IMR-90 (cell line): Measurements from ENCODE around the gene CCDC60.

ENCODE experiments used
- FOS ChIP-seq: fragments of 150-350 bp; IDR thresholded peaks from 2 replicates; pipeline ENCODE4 v1.6.1; 2016; ENCODE audit warnings: low read depth, low read length
- MAFK ChIP-seq: IDR thresholded peaks from 2 replicates; pipeline ENCODE4 v1.6.1; 2012; ENCODE audit warnings: low read depth, low read length, improper control_type of control experiment
- NFE2L2 ChIP-seq: fragments of 150-350 bp; IDR thresholded peaks from 2 replicates; pipeline ENCODE4 v1.6.1; 2016; ENCODE audit warnings: low read depth, mild to moderate bottlenecking, low read length
- POLR2A ChIP-seq: IDR thresholded peaks from 2 replicates; pipeline ENCODE4 v1.6.1; 2012; ENCODE audit warnings: mild to moderate bottlenecking, low read depth, low read length
- RAD21 ChIP-seq: IDR thresholded peaks from 2 replicates; pipeline ENCODE4 v1.6.1; 2012; ENCODE audit warnings: low read length, improper control_type of control experiment
- SMC3 ChIP-seq: fragments of 150-350 bp; IDR thresholded peaks from 2 replicates; pipeline ENCODE4 v1.6.1; 2016; ENCODE audit warnings: low read depth, mild to moderate bottlenecking, antibody characterized with exemption, low read length, moderate library complexity
- TF ChIP-seq, protein P1 (sequence below): conservative IDR thresholded peaks from 2 replicates; pipeline ENCODE4 v1.5.1; 2012; ENCODE audit warnings: mild to moderate bottlenecking, low read depth, low read length, improper control_type of control experiment

- TF ChIP-seq, protein P1, sequence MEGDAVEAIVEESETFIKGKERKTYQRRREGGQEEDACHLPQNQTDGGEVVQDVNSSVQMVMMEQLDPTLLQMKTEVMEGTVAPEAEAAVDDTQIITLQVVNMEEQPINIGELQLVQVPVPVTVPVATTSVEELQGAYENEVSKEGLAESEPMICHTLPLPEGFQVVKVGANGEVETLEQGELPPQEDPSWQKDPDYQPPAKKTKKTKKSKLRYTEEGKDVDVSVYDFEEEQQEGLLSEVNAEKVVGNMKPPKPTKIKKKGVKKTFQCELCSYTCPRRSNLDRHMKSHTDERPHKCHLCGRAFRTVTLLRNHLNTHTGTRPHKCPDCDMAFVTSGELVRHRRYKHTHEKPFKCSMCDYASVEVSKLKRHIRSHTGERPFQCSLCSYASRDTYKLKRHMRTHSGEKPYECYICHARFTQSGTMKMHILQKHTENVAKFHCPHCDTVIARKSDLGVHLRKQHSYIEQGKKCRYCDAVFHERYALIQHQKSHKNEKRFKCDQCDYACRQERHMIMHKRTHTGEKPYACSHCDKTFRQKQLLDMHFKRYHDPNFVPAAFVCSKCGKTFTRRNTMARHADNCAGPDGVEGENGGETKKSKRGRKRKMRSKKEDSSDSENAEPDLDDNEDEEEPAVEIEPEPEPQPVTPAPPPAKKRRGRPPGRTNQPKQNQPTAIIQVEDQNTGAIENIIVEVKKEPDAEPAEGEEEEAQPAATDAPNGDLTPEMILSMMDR = no peak
- TF ChIP-seq POLR2A (no peak), MAFK (no peak), RAD21 (no peak), SMC3 (no peak), NFE2L2 (no peak), FOS (no peak)
These were observed 141.1 kb downstream of the CCDC60 start for GRCh38 chr12:119475650-119476049.
